CD4-positive, alpha-beta T cell treated with Interleukin-1 beta for 1 hour (primary cell): ENCODE measurements around the gene MYO1E.
"Not testable (repeated sequence)": the region's sequence is repeated elsewhere in the genome, so short reads cannot be mapped to it uniquely, and the experiment has no call there.

Source experiments
- DNase-seq, 2 donors: peaks; one replicate each; pipeline ENCODE4 v3.0.0-alpha.2; 2020 to 2022

The MYO1E gene

GRCh38 chr15:59372352-59373211, at the start of gene MYO1E:
Gene MYO1E, minus strand, starts transcription at chr15:59372871. Its CDS starts 371 bp downstream, at chr15:59372500.
- DNase-seq = peak in 1 of 2 donors; percentile 62

- no peak for DNase-seq
Measured at GRCh38 chr15:59420986-59421618, 48.4 kb upstream of the MYO1E start.

GRCh38 chr15:59420108-59420507, 47.4 kb upstream of the MYO1E start:
- DNase-seq = no peak

- DNase-seq = no peak
Measured at GRCh38 chr15:59419170-59419569, 46.5 kb upstream of the MYO1E start.

- DNase-seq = no peak
Measured at GRCh38 chr15:59416816-59417215, 44.1 kb upstream of the MYO1E start.

- no peak for DNase-seq
Measured at GRCh38 chr15:59413577-59413976, 40.9 kb upstream of the MYO1E start.

- no peak for DNase-seq
Measured at GRCh38 chr15:59410391-59410896, 37.8 kb upstream of the MYO1E start.

- no peak for DNase-seq
Measured at GRCh38 chr15:59407946-59408345, 35.3 kb upstream of the MYO1E start.

GRCh38 chr15:59406446-59406845, 33.8 kb upstream of the MYO1E start:
- no peak for DNase-seq

- no peak for DNase-seq
Measured at GRCh38 chr15:59405079-59405478, 32.4 kb upstream of the MYO1E start.

- no peak for DNase-seq
Measured at GRCh38 chr15:59401824-59402569, 29.3 kb upstream of the MYO1E start.

GRCh38 chr15:59401051-59401823, 28.6 kb upstream of the MYO1E start:
- DNase-seq = not testable (repeated sequence)

GRCh38 chr15:59400103-59400813, 27.6 kb upstream of the MYO1E start:
- DNase-seq = no peak

- peak in 1 of 2 donors; percentile 60 for DNase-seq
Measured at GRCh38 chr15:59399465-59400102, 26.9 kb upstream of the MYO1E start.

GRCh38 chr15:59398220-59398619, 25.5 kb upstream of the MYO1E start:
- DNase-seq = no peak

- no peak for DNase-seq
Measured at GRCh38 chr15:59396679-59397078, 24.0 kb upstream of the MYO1E start.

GRCh38 chr15:59396211-59396610, 23.5 kb upstream of the MYO1E start:
- no peak for DNase-seq

GRCh38 chr15:59394166-59394661, 21.5 kb upstream of the MYO1E start:
- DNase-seq = no peak

GRCh38 chr15:59392299-59392698, 19.6 kb upstream of the MYO1E start:
- DNase-seq = no peak

GRCh38 chr15:59388670-59389069, 16.0 kb upstream of the MYO1E start:
- DNase-seq = no peak
